ENCODE data around the gene UPK1A.

Gene UPK1A

GRCh38 chr19:35633727-35634440 lies 32.4 kb upstream of the UPK1A start:
- Histone ChIP-seq H3K27me3 (no peaks in the 10 kb centered on the region), H3K4me3 (ENCODE audit: low read depth in 1 of 2, low read length in 1 of 2) (no peak overlapping the region), H3K27ac (no peak overlapping the region), H3K36me3 (peaks cover 80% of the 10 kb centered on the region), H3K9me3 (no peaks in the 10 kb centered on the region), H3K4me1 (ENCODE audit: control insufficient read depth in 1 of 2, insufficient read depth in 1 of 2, low read depth in 1 of 2, low read length in 1 of 2) (peaks cover 8 to 10% of the 10 kb centered on the region in 2 experiments)
- TF ChIP-seq CTCF (IDR thresholded peaks at IDR 0.05) = no peak

- TF ChIP-seq CTCF (IDR thresholded peaks at IDR 0.05) = no peak
- H3K36me3 ChIP-seq = peaks cover 66% of the 10 kb centered on the region
- peaks cover 0 to 3% of the 10 kb centered on the region in 2 experiments for H3K4me1 ChIP-seq (ENCODE audit: control insufficient read depth in 1 of 2, insufficient read depth in 1 of 2, low read depth in 1 of 2, low read length in 1 of 2)
Measured at GRCh38 chr19:35636651-35637050, 29.7 kb upstream of the UPK1A start.

GRCh38 chr19:35637165-35637564 lies 29.2 kb upstream of the UPK1A start:
- H3K27me3 ChIP-seq = peaks cover 21% of the 10 kb centered on the region
- no peak for TF ChIP-seq CTCF (IDR thresholded peaks at IDR 0.05)
- H3K36me3 ChIP-seq = peaks cover 61% of the 10 kb centered on the region
- no peak overlapping the region for H3K4me3 ChIP-seq (ENCODE audit: low read depth in 1 of 2, low read length in 1 of 2)
- H3K9me3 ChIP-seq = no peaks in the 10 kb centered on the region
- peaks cover 0 to 5% of the 10 kb centered on the region in 2 experiments for H3K4me1 ChIP-seq (ENCODE audit: control insufficient read depth in 1 of 2, insufficient read depth in 1 of 2, low read depth in 1 of 2, low read length in 1 of 2)
- H3K27ac ChIP-seq = no peak overlapping the region

More at GRCh38 chr19:35636651-35637050, 29.7 kb upstream of the UPK1A start:
- H3K27me3 ChIP-seq = peaks cover 16% of the 10 kb centered on the region
- no peaks in the 10 kb centered on the region for H3K9me3 ChIP-seq
- H3K27ac ChIP-seq = no peak overlapping the region
- no peak overlapping the region for H3K4me3 ChIP-seq (ENCODE audit: low read depth in 1 of 2, low read length in 1 of 2)

- no peaks in the 10 kb centered on the region for H3K9me3 ChIP-seq
- peaks cover 28% of the 10 kb centered on the region for H3K27me3 ChIP-seq
- H3K4me1 ChIP-seq (ENCODE audit: control insufficient read depth in 1 of 2, insufficient read depth in 1 of 2, low read depth in 1 of 2, low read length in 1 of 2) = peaks cover 10 to 19% of the 10 kb centered on the region in 2 experiments
- no peak overlapping the region for H3K27ac ChIP-seq
- no peak for TF ChIP-seq CTCF (IDR thresholded peaks at IDR 0.05)
- peaks cover 40% of the 10 kb centered on the region for H3K36me3 ChIP-seq
- no peak overlapping the region for H3K4me3 ChIP-seq (ENCODE audit: low read depth in 1 of 2, low read length in 1 of 2)
Measured at GRCh38 chr19:35639321-35639639, 27.0 kb upstream of the UPK1A start.

- Histone ChIP-seq H3K4me1 (ENCODE audit: control insufficient read depth in 1 of 2, insufficient read depth in 1 of 2, low read depth in 1 of 2, low read length in 1 of 2) (peaks cover 14 to 25% of the 10 kb centered on the region in 2 experiments), H3K27ac (no peak overlapping the region), H3K4me3 (ENCODE audit: low read depth in 1 of 2, low read length in 1 of 2) (no peak overlapping the region)
Measured at GRCh38 chr19:35639863-35640262, 26.5 kb upstream of the UPK1A start.

More at GRCh38 chr19:35639863-35640262, 26.5 kb upstream of the UPK1A start:
- Histone ChIP-seq H3K36me3 (peaks cover 34% of the 10 kb centered on the region), H3K27me3 (peaks cover 28% of the 10 kb centered on the region), H3K9me3 (no peaks in the 10 kb centered on the region)
- no peak for TF ChIP-seq CTCF (IDR thresholded peaks at IDR 0.05)

Measured in neutrophil (primary cell).